PC-3 (cell line): ENCODE results near the gene SLC2A9. TPM values are rescaled to one million over a fixed set of nuclear protein-coding genes. Genes with fewer than 3 reads are reported as not detected.
"Not testable (repeated sequence)": the region's sequence is repeated elsewhere in the genome, so short reads cannot be mapped to it uniquely, and the experiment has no call there.

ENCODE experiments used
- ATAC-seq: fragments of 200-7000 bp; cut with Tn5 transposase; 2 replicates; pipeline ENCODE4 v1.9.1; 2020; ENCODE audit warnings: mild to moderate bottlenecking, moderate library complexity
- BruUV-seq: library from RNA; stranded (reverse); fragments of 400-500 nt; replicated peaks from 2 replicates; lab custom pipeline; 2021; lab: Mats Ljungman, UMichigan
- CTCF ChIA-PET: fragments of 300-600 bp; sonication (Branson Sonifier 250); formaldehyde crosslinking; loops from one replicate; lab custom pipeline; 2022; ENCODE audit warnings: antibody characterized with exemption; lab: Charles Lee
- POLR2A ChIA-PET: fragments of 300-600 bp; sonication (Branson Sonifier 250); formaldehyde crosslinking; loops from one replicate; lab custom pipeline; 2022; ENCODE audit warnings: antibody characterized with exemption; ENCODE audit not compliant: unreplicated experiment; lab: Charles Lee
- DNase-seq: peaks from one replicate; pipeline ENCODE4 v3.0.0-alpha.2; 2015
- H2AFZ ChIP-seq: fragments of 300-600 bp; sonication (generic); 2 replicates; pipeline ENCODE4 v1.6.0; 2016; ENCODE audit warnings: antibody characterized with exemption, low read length
- H3F3A ChIP-seq: fragments of 300-600 bp; sonication (generic); one replicate; pipeline ENCODE4 v1.6.0; 2017; ENCODE audit warnings: antibody characterized with exemption, low read length, control low read depth, mild to moderate bottlenecking; ENCODE audit not compliant: unreplicated experiment
- H3K27ac ChIP-seq: fragments of 300-600 bp; sonication (generic); 2 replicates; pipeline ENCODE4 v1.5.1; 2016; ENCODE audit warnings: mild to moderate bottlenecking, low read length
- H3K27me3 ChIP-seq: fragments of 300-600 bp; sonication (generic); 2 replicates; pipeline ENCODE4 v1.6.1; 2016; ENCODE audit warnings: low read length, mixed read lengths
- H3K36me3 ChIP-seq: fragments of 300-600 bp; sonication (generic); 2 replicates; pipeline ENCODE4 v1.6.1; 2016; ENCODE audit warnings: low read depth, mixed run types, low read length, mixed read lengths
- H3K4me1 ChIP-seq: fragments of 300-600 bp; sonication (generic); 2 replicates; pipeline ENCODE4 v1.5.1; 2016; ENCODE audit warnings: low read length; ENCODE audit not compliant: insufficient read depth
- H3K4me2 ChIP-seq: fragments of 300-600 bp; sonication (generic); 2 replicates; pipeline ENCODE4 v1.6.0; 2016; ENCODE audit warnings: low read length
- H3K4me3 ChIP-seq: fragments of 300-600 bp; sonication (generic); 2 replicates; pipeline ENCODE4 v1.5.1; 2016; ENCODE audit warnings: mild to moderate bottlenecking, low read length, mixed read lengths
- H3K79me2 ChIP-seq: fragments of 300-600 bp; sonication (generic); 2 replicates; pipeline ENCODE4 v1.6.1; 2017; ENCODE audit warnings: low read length, mixed read lengths
- H3K9ac ChIP-seq: fragments of 300-600 bp; sonication (generic); 2 replicates; pipeline ENCODE4 v1.6.0; 2016; ENCODE audit warnings: mild to moderate bottlenecking, low read length
- H3K9me2 ChIP-seq: fragments of 300-600 bp; sonication (generic); replicated peaks from 2 replicates; pipeline ENCODE4 v1.6.1; 2016; ENCODE audit warnings: mixed run types, low read length, mixed read lengths
- H3K9me3 ChIP-seq: fragments of 300-600 bp; sonication (generic); 2 replicates; pipeline ENCODE4 v1.6.1; 2016; ENCODE audit warnings: low read length, mixed read lengths
- H4K20me1 ChIP-seq: fragments of 300-600 bp; sonication (generic); 2 replicates; pipeline ENCODE4 v1.6.1; 2016; ENCODE audit warnings: low read length, mixed read lengths
- CTCF ChIP-seq: fragments of 300-600 bp; sonication (generic); conservative IDR thresholded peaks from 2 replicates; pipeline ENCODE4 v1.5.1; 2017; ENCODE audit warnings: antibody characterized with exemption, low read depth, mild to moderate bottlenecking, low read length
- EZH2 ChIP-seq: fragments of 300-600 bp; sonication (generic); IDR thresholded peaks from one replicate; pipeline ENCODE4 v1.6.1; 2017; ENCODE audit warnings: antibody characterized with exemption, mild to moderate bottlenecking, low read length; ENCODE audit not compliant: unreplicated experiment
- EZH2phosphoT487 ChIP-seq: fragments of 300-600 bp; sonication (generic); IDR thresholded peaks from 2 replicates; pipeline ENCODE4 v1.6.1; 2018; ENCODE audit warnings: mild to moderate bottlenecking, antibody characterized with exemption, low read length, borderline replicate concordance
- intact Hi-C: fragments of 100-400 bp; cut with micrococcal nuclease; formaldehyde crosslinking; loops from 2 replicates; pipeline ENCODE4 v1.9.0; 2023
- total RNA-seq: library from RNA; depleted of rRNA; stranded (reverse); fragments of >200 nt; gene quantifications from 2 replicates; pipeline ENCODE4 v1.2.3, GENCODE V29; 2014

The SLC2A9 gene
- total RNA-seq, 1 experiment from 2014 or later = 0.11 TPM

GRCh38 chr4:9792381-9792780 is 228.9 kb downstream of the SLC2A9 start:
- Histone ChIP-seq H4K20me1 (no peaks in the 10 kb centered on the region), H3K4me3 (no peak overlapping the region), H3K27ac (no peak overlapping the region), H3K4me1 (no peaks in the 10 kb centered on the region), H2AFZ (no peak overlapping the region), H3F3A (no peaks in the 10 kb centered on the region), H3K9me2 (no peaks in the 10 kb centered on the region), H3K79me2 (no peaks in the 10 kb centered on the region), H3K27me3 (no peaks in the 10 kb centered on the region), H3K36me3 (no peaks in the 10 kb centered on the region), H3K4me2 (no peak overlapping the region), H3K9me3 (no peaks in the 10 kb centered on the region), H3K9ac (no peak overlapping the region)
- DNase-seq = no peak
- intact Hi-C loops = no loop called here
- no TSS peak for BruUV-seq
- POLR2A ChIA-PET = no interaction called here
- CTCF ChIA-PET = interaction anchor here (0.6 kb wide), 1 partner anchor 324 kb away, joined by 3 read pairs; the partner anchor contains the start of gene WDR1
- ATAC-seq = no peak
- TF ChIP-seq EZH2 (no peak), EZH2phosphoT487 (no peak), CTCF (no peak)

GRCh38 chr4:9785891-9786290 is 235.4 kb downstream of the SLC2A9 start:
- CTCF ChIA-PET, DNase-seq, H2AFZ ChIP-seq, H3K9me2 ChIP-seq, intact Hi-C loops, H3K9ac ChIP-seq, BruUV-seq, H3K36me3 ChIP-seq, H3K9me3 ChIP-seq, H4K20me1 ChIP-seq, H3K4me1 ChIP-seq, H3K4me2 ChIP-seq, H3K27ac ChIP-seq, H3K4me3 ChIP-seq, POLR2A ChIA-PET, ATAC-seq, H3K79me2 ChIP-seq, H3K27me3 ChIP-seq, H3F3A ChIP-seq: not testable (repeated sequence)

GRCh38 chr4:9782136-9782436 is 239.2 kb downstream of the SLC2A9 start:
- ChIA-PET CTCF (no interaction called here), POLR2A (no interaction called here)
- no TSS peak for BruUV-seq
- H2AFZ ChIP-seq = no peak overlapping the region
- ATAC-seq (no peak), DNase-seq (no peak)
- H3K79me2 ChIP-seq = no peaks in the 10 kb centered on the region
- H3K9me3 ChIP-seq = no peaks in the 10 kb centered on the region
- H3K9ac ChIP-seq = no peak overlapping the region
- no peak overlapping the region for H3K4me3 ChIP-seq
- H3K9me2 ChIP-seq = no peaks in the 10 kb centered on the region
- no peaks in the 10 kb centered on the region for H4K20me1 ChIP-seq
- H3F3A ChIP-seq = no peaks in the 10 kb centered on the region
- peaks cover 5% of the 10 kb centered on the region for H3K27me3 ChIP-seq
- H3K4me2 ChIP-seq = no peak overlapping the region
- no peaks in the 10 kb centered on the region for H3K4me1 ChIP-seq
- no peaks in the 10 kb centered on the region for H3K36me3 ChIP-seq
- TF ChIP-seq EZH2 (no peak), EZH2phosphoT487 (no peak), CTCF (no peak)
- no peak overlapping the region for H3K27ac ChIP-seq
- intact Hi-C loops = no loop called here
